Measurements from ENCODE around the gene ANKRD13A. TPM values are rescaled to one million over a fixed set of nuclear protein-coding genes. Genes with fewer than 3 reads are reported as not detected.

ANKRD13A gene
- total and polyA plus RNA-seq, 2 of the 13 experiments (the other 11 are each of a cell fraction or from before 2014, with no cell fraction given), result 34.1 to 41.6 TPM

GRCh38 chr12:109998904-109999648, at the start of gene ANKRD13A (continued):
- no peak for TF ChIP-seq ZBTB8A (CRISPR knock-in tag; IDR thresholded peaks at IDR 0.05; ENCODE audit: borderline replicate concordance, low read depth)
- TF ChIP-seq HOXA7 (CRISPR knock-in tag; IDR thresholded peaks at IDR 0.05), result no peak
- no peak for TF ChIP-seq PAF1 (CRISPR knock-in tag; IDR thresholded peaks at IDR 0.05)
- TF ChIP-seq ZMYM2 (CRISPR knock-in tag; IDR thresholded peaks at IDR 0.05), result no peak
- TF ChIP-seq DRAP1 (CRISPR knock-in tag; IDR thresholded peaks at IDR 0.05), result peak; percentile 46
- no peak for TF ChIP-seq ZKSCAN8 (CRISPR knock-in tag; IDR thresholded peaks at IDR 0.05; ENCODE audit: borderline replicate concordance)
- peak; percentile 60 for TF ChIP-seq PAXIP1 (CRISPR knock-in tag; conservative IDR thresholded peaks at IDR 0.05)
- no peak for TF ChIP-seq ZNF335 (CRISPR knock-in tag; IDR thresholded peaks at IDR 0.05)
- TF ChIP-seq PRPF4 (IDR thresholded peaks at IDR 0.05; ENCODE audit: low read depth, low read length, poor library complexity, severe bottlenecking), result no peak
- TF ChIP-seq ARID5B (CRISPR knock-in tag; IDR thresholded peaks at IDR 0.05), result no peak
- TF ChIP-seq ZNF180 (CRISPR knock-in tag; IDR thresholded peaks at IDR 0.05; ENCODE audit: borderline replicate concordance, low read depth), result no peak
- peak; percentile 84; the same call in 1 of the 2 replicates for TF ChIP-seq SIN3A (IDR thresholded peaks at IDR 0.05; ENCODE audit: borderline replicate concordance, low read depth, low read length)
- peak; percentile 35; the same call in 1 of the 2 replicates for TF ChIP-seq FOSL2 (CRISPR knock-in tag; IDR thresholded peaks at IDR 0.05)
- no peak for TF ChIP-seq CCAR2 (optimal IDR thresholded peaks at IDR 0.05; ENCODE audit: low read depth, low read length)
- TF ChIP-seq ZNF839 (CRISPR knock-in tag; IDR thresholded peaks at IDR 0.05; ENCODE audit: borderline replicate concordance), result no peak; the same call in 1 of the 2 replicates
- TF ChIP-seq ZNF570 (CRISPR knock-in tag; IDR thresholded peaks at IDR 0.05; ENCODE audit: borderline replicate concordance), result peak; percentile 64; the same call in 1 of the 2 replicates
- no peak for TF ChIP-seq ZNF772 (CRISPR knock-in tag; IDR thresholded peaks at IDR 0.05)
- TF ChIP-seq ZNF703 (CRISPR knock-in tag; IDR thresholded peaks at IDR 0.05; ENCODE audit: borderline replicate concordance), result no peak
- TF ChIP-seq HDAC2 (CRISPR knock-in tag; IDR thresholded peaks at IDR 0.05), result peak; percentile 46; the same call in 1 of the 2 replicates
- no peak for TF ChIP-seq SNAPC5 (CRISPR knock-in tag; IDR thresholded peaks at IDR 0.05; ENCODE audit: borderline replicate concordance)
- TF ChIP-seq HNRNPL (IDR thresholded peaks at IDR 0.05; ENCODE audit: low read depth, low read length), result no peak
- peak; percentile 59; the same call in 1 of the 2 replicates for TF ChIP-seq TARDBP (CRISPR knock-in tag; IDR thresholded peaks at IDR 0.05)

All from HepG2 (cell line).